ENCODE measurements around the gene SHANK3.

Gene SHANK3

DNA sequence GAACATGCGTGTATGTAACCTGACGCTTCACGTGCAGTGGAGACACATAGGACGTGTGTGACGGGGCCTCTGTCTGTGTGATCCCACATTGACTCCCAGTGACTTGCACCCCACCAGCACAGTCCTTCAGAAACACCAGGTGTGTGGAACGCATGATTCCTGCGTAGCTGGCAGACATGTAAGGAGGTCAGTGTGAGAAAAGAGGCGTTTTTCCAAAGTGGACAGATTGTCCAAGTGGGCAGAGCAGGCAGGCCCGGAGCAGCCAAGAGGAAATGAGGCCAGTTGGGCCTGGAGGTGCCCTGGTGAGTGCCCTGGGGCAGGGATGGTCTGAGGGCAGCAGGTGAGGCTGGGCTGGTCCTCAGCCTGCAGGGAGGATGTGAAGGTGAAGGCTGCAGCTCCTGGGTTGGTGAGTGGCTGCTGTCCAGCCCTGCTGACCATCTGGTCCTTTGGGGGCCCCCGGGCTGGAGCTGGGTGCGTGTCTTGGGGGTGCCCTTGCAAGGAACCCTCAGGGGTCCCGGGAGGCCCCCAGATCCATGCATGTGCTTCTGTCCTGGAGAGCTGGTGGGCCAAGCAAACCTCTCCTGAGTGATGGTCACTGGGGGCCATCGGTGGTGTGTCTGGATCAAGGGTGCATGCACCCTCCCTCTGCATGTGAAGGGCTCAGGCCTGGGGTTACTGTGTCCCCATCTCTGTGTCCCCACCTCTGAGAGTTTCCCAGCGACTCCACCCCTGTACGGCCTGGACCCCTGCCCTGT is 26.6 kb downstream of the SHANK3 start:
- DNase-seq (ENCODE audit: low read depth) = no peak

DNA sequence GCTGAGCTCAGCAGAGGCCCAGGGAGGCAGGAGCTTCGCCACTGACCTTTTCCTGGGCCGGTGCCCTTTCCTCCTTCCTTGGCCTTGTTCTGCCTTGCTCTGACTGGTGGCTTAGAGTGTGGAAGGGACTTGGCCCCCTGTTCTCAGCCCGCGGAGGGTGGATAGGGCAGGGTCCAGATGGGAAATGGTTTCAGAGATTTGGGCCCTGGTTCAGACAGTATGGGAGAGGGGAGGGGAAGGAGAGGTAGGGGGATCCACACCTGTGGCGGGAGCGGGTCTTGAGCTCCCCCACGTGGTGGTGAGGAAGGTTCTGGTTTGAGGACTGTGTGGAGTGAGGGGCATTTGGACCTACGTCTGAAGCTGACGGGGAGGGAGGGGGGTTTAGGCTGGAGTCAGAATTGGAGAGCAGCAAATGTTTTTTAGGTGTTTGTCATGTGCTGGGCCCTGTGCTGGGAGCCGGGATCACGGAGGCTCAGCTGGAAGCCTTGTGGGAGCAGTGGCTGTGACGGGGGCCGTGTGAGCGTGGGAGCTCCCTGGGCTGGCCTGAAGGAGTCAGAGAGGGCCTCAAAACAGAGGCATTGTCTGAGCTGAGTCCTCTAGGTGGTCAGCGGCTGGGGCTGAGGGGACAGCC is 27.2 kb downstream of the SHANK3 start:
- no peak for DNase-seq (ENCODE audit: low read depth)

DNA sequence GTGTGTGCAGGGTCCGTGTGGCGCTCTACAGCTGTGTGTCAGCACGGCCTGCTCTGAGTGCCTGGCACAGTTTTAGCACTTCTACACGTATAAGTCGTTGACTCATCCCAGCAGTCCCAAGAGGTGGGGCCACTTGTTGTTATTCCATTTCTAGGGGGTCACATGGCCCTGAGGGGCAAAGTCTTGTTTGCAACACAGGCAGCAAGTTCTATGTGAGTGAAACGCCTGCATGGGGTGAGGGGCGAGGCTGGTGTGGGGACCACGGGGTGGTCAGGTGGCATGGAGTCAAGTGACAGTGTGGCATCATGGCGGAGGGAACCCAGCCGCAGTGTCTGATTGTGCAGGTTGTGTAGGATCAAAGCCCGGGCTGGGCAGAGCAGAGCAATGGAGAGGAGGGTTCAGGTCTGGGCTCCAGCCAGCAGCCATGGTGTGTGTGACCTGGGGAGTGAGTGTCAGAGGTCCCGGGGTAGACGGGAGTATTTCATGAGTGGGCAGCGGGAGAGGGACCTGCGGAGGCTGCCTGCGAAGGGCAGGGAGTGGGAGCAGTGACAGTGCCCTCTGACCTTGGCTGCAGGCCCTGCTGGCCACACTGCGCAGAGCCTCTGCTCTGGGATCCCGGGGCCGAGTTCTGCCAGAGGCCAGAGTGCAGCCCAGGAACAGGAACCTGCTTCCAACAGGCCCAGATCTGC is 27.9 kb downstream of the SHANK3 start:
- no peak for DNase-seq (ENCODE audit: low read depth)

DNA sequence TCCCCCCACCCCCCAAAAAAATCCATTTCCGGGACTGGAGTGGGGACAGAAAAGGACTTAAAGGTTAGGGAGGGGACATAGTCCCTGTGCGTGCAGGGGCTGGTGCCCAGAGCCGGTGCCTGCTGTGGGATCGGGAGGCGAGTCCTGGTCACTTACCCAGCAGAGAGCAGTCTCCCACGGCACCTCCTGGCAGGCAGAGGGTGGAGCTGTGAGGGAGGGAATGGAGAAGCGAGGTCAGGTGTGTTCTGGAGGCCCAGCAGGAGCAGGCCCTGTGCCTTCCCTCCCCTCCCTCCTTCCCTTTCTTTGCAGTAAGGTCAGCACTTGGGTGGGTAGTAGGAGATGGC is 28.4 kb downstream of the SHANK3 start:
- no peak for DNase-seq (ENCODE audit: low read depth)

DNA sequence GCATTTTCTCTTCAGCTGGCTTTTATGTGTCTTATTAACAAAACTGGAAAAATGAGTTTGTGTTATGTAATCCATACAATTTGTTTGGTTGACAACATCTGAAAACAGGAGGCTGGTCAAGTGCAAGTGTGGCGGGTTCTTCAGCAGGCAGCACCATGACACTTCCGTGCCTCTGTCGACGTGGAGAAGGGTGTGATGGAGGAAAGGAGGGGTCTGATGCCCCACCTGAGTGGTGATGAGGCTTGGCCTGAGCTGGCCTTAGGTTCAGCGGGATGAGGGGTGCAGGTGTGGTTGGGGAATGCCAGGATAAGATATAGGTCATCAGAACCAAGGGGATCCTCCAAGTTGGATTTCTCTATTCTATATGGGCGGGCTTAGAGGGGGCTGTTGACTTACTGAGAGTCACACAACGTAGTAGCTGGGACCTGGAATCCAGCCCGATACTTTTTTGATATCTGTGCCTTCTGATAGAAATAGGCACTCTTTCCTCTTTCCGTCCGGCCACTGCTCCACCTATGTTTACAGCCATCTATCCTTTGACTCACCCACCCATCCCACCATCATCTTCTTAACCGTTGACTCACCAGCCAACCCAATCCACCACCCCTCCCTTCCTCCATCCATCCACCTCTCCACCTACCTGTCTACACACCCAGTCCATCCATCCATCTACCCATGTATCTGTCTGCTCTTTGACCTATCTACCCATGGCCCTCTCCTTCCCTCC is 29.0 kb downstream of the SHANK3 start:
- no peak for DNase-seq (ENCODE audit: low read depth)

DNA sequence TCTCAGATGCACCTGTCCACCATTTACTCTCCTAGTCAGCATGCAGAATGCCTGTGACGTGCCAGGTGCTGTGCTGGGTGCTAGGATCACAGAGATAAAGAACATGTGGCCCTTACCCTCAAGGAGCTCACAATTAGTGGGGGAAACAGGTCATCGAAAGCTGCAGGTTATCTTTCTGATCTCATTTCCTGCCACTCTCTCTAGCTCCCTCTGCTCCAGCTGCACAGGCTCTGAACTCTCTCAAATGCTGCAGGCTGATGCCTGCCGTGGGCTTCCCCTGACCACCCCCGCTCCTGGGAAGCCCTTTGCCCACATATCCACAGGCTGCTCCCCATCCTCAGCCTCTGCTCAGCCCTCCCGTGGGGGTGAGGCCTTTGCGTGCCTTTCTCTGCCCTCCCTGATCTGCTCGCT is 29.6 kb downstream of the SHANK3 start:
- no peak for DNase-seq (ENCODE audit: low read depth)

DNA sequence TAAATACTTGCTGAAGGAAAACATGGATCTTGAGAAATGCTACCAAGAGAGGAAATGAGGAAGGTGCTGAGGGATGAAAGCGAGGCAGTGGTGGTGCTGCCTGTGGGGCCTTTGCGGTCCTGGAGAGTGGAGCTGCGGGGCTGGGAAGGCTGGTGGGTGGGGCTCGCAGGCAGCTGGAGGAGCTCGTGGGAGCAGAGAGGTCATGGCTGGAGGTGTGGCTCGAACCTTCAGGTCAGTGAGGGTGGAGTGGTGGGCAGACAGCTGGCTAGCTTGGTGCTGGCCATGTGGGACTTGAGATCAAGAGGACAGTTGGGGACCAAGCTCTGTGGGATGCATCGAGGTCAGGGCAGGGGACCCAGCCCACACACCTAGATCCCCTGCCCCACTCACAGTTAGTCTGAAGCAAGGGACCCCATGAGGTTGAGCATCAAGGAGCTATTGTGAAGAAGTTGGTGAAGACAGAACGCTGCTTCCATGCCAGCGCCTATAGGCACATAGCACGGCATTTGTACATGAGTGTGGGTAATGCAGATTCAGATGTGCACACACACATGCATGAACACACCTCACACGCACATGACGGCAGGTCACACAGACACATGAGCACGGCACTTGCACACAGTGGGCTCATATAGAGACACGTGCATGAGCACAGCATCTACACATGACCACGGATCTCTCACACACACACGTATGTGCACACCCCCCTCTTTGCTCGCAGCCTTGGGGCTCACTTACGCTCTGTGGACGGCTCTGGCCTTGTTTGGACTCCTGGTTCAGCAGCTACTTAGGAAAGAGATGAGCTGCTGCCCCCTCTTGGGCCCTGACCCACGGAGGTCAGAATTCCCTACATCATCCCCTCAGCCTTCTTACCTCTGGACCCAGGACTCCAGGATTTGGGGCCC is 30.4 kb downstream of the SHANK3 start:
- no peak for DNase-seq (ENCODE audit: low read depth)

DNA sequence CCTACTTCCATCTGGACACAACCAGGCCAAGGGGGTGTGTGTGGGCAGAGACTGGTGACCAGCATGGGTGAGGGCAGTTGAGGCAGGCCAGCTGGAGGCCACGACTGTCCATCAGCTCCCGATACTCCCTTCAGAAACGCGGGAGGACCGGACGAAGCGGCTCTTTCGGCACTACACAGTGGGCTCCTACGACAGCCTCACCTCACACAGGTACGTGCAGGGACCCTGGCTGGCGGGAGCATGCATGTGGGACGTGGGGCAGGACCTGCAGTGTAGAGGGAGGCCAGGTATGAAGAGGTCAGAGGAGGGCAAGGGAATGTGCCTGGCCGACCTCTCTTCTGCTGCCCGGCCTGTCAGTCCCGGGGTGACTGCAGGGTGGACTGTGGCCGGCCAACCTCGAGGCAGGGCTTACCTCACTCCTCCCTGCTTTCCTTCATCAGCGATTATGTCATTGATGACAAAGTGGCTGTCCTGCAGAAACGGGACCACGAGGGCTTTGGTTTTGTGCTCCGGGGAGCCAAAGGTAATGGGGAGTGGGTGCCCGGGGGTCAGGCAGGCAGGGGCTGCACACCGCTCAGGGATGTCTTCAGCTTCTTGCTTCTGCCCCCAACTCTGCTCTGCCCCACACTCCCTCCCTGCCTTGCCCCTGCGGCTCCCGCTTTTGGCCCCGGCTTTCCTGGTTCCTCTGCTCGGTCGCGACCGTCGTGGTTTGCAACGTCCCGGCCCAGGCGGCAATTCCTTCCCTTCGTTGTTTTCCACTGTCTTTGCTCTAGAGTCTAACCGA is 31.3 kb downstream of the SHANK3 start:
- no peak for DNase-seq (ENCODE audit: low read depth)

DNA sequence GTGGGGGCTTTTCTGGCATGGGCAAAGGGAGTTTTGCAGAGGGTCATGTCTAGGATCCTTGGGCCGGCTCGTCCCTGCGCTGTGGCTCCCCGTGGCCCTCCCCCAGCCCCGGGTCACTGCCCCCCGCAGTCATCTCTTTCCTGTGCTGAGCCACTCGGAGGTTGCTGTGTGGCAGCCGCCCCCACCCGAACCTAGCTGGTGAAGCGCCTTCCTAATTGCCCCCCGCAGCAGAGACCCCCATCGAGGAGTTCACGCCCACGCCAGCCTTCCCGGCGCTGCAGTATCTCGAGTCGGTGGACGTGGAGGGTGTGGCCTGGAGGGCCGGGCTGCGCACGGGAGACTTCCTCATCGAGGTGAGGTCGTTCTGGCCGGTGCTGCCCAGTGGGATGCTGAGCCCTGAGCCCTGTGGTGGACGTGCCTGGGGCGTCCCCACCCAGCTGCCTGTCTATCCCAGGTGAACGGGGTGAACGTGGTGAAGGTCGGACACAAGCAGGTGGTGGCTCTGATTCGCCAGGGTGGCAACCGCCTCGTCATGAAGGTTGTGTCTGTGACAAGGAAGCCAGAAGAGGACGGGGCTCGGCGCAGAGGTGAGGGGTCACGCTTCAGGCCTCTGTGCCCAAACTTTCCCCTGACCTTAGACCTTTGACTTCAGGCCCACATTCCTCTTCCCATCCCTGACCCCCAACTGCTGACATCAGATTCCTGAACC is 32.0 kb downstream of the SHANK3 start:
- DNase-seq (ENCODE audit: low read depth) = no peak

DNA sequence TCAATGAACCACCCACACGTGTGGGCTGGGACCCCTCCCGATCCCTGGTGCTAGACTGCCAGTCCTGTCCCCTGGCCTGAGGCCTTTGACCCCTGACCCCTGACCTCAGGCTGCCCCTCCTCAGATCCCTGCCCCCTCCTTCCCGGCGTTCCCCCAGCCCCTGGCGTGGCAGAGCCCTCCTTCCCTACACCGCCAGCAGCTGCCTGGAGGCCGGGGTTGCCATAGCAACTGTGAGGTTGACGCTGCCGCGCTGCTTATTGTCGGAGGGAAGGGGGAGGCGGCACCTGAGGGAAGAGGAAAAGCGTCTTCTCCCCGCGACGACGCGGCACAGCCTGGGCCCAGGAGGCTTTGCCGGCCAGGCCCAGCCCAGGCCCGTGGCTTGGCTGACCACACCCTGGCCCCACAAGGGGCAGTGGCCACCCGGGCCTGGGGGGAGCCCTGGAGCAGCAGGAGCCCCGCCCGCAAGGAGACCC is 32.6 kb downstream of the SHANK3 start:
- no peak for DNase-seq (ENCODE audit: low read depth)

DNA sequence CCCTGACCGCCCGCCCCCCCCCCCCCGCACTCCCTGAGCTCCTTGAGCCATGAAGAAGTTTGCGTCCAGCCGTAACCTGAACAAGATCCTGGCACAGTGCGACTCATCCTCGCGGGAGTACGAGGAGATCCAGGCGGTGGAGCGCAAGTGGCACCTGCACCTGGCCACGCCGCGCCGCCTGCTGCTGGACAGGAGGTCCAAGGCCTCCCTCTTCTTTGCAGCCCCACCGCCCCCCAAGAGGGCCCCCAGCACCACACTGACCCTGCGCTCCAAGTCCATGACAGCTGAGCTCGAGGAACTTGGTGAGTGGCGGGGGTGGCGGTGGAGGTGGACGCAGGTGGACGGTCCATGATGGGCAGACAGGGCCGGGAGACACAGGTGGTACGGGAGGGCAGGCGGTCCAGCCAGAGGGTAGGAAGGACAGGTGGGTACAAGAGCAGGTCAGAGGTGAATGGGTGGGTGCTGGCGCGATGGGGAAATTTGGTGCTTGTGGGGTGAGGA is 33.3 kb downstream of the SHANK3 start:
- no peak for DNase-seq (ENCODE audit: low read depth)

DNA sequence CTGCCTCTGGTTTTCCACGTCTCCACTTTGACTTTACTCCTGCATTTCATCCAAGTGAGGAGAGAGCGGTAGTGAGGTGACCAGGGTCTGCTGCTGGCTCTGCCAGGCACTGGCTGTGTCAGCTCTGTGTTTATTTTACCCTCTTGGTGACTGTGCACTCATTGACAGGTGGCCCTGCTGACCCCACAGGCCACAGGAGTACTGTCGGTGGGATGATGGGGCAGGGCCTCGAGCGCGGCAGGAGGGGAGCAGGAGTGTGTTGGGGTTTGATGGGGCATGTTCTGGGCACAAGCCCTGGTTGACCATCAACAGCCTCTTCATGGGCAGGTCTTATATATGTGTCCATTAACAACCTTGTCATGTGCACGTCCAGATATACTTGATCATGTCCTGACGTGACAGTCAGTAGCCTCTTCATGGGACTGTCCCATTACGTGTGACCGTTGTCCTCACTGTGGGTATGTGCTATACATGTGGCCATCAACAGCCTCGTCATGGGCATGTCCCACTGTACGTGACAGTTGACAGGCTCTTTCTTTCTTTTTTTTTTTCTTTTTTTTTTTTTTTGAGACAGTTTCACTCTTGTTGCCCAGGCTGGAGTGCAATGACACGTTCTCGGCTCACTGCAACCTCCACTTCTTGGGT is 34.0 kb downstream of the SHANK3 start:
- no peak for DNase-seq (ENCODE audit: low read depth)

DNA sequence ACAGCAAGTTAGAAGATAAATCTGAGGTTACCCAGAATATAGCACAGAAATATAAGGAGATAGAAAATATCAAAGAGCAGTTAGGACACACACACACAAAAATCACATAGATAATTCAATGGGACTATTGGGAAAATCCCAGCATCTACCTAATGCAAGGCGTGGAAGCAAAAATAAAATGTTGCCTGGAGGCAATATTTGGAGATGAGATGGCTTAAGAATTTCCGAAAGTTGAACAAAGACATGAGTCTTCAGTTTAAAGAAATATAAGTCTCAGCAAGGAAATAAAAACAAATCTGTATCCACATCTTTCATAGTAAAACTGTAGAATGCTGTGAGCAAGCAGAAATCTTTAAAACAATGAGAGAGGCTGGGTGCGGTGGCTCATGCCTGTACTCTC is 35.9 kb downstream of the SHANK3 start:
- DNase-seq (ENCODE audit: low read depth) = no peak

DNA sequence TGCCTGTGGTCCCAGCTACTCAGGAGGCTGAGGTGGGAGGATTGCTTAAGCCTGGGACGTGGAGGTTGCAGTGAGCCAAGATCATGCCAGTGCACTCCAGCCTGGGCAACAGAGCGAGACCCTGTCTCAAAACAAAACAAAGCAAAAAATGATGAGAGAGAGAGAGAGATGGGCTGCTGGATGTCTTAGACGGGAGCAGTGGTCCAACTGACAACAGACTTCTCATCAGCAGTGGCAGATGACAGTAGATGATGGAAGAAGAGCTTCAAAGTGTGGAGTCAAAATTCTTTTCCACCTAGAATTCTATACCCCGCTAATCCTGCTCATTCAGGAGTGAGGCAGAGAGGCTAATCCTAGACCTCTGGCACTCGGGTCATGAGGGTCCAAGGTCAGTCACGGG is 36.4 kb downstream of the SHANK3 start:
- no peak for DNase-seq (ENCODE audit: low read depth)

DNA sequence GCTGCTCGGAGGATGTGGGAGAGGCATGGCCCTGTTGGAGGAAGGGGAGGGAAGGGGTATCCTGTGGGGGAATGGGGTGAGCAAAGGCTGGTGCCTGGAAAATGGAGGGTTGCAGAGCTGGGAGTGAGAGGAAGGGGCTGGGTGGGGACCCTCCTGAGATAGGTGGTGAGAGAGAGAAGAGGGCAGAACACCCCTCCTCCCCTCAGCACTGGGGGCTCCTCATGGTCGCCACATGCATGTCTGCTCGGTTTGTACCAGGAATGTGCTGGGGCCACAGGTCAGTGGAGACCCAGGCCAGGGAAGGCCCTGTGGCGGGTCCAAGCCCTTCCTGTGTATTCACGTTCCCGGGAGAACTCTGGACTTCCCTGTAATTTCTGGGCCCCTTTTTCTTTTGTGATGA is 37.6 kb downstream of the SHANK3 start:
- DNase-seq (ENCODE audit: low read depth) = no peak

DNA sequence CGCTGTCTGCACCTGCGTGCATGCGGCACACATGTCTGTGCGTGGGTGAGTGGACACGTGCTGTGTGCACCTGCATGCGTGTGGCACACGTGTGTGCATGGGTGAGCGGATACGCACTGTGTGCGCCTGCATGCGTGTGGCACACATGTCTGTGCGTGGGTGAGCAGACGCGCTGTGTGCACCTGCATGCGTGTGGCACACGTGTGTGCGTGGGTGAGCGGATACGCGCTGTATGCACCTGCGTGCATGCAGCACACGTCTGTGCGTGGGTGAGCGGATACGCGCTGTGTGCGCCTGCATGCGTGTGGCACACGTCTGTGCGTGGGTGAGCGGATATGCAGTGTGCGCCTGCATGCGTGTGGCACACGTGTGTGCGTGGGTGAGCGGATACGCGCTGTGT is 38.3 kb downstream of the SHANK3 start:
- no peak for DNase-seq (ENCODE audit: low read depth)

DNA sequence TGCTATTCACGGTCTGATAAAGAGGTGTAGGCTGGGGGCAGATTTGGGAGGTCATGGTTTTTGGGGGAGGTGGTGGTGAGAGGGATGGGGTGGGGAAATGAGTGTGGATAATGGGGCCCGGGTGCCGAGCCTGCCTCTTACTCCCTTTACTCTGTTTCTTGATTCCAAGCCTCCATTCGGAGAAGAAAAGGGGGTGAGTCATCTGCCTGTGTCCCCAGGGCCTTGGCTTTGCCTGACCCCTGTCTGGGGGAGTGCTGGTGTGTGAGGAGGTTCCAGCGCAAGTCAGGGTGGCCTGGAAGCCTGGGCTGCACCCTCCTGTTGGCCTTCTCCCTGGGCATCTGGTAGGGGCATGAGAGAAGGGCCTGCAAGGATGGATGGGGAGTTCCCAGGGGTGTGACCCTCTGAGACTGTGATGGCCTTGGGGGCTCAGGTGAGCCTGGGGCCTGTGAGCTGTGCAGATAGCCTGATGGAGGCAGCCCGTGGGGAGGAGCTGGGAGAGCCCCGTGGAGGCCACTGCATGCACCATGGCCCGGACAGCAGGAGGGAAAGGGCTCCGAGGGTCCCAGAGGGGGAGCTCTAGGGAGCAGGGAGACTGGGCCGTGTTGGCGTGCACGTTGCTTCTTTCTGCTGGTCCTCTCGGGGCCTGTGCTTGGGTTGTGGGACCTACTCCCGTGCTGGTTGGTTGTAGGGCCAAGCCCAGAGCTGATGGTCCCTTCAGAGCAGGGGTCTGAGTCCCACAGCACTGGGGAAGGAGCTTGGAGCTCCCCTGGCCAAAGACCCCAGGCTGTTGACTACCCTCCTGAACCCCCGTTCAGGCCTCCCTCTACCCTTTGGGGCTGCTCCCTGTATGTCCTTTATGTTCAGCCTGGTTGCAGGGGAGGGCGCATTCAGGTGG is 39.1 kb downstream of the SHANK3 start:
- no peak for DNase-seq (ENCODE audit: low read depth)

DNA sequence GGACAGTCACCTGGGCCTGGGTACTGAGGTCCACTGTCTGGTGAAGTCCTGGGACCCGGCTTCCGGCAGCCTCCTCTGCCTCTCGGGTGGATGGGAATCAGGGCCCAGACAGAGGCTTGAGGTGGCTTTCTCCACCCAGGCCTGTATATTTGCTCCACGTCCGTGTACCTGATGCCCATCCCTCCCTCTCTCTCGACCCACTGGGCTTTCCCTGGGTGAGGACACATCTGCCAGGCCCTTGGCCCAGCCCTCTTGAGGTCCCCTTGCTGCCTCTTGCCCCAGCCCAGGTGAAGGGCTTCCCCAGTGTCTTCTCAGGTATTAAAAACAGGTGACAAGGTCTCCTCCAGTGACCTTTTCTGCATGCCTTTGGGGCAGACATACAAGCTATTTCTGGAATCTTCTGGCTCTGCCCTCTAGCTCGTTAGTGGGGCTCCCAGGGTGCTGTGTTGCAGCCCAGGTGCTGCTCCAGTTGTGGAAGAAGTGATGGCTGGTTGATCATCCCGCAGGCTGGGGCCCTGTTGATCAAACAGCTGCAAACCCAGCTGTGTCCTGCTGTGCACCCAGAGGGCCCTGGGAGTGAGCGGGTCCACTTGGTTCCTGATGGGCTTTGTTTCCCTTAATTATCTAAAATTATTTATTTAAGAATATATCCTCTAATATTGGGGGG is 39.9 kb downstream of the SHANK3 start:
- no peak for DNase-seq (ENCODE audit: low read depth)

Measured in GM04503 (cell line).